Osteocyte (in vitro differentiated cells): ENCODE results near the gene EP300. TPM values are rescaled to one million over a fixed set of nuclear protein-coding genes. Genes with fewer than 3 reads are reported as not detected.

Experiments
- DNase-seq: peaks from one replicate; pipeline ENCODE4 v3.0.0; 2021; ENCODE audit warnings: mixed read lengths; ENCODE audit not compliant: unreplicated experiment; ENCODE audit errors: extremely low spot score
- H3K27ac Mint-ChIP-seq: one replicate; pipeline ENCODE4 v1.8.0; 2021; ENCODE audit warnings: mild to moderate bottlenecking, mixed read lengths; ENCODE audit not compliant: unreplicated experiment
- H3K27me3 Mint-ChIP-seq: one replicate; pipeline ENCODE4 v1.8.0; 2021; ENCODE audit warnings: mixed read lengths; ENCODE audit not compliant: unreplicated experiment
- H3K36me3 Mint-ChIP-seq: one replicate; pipeline ENCODE4 v1.8.0; 2021; ENCODE audit warnings: mixed read lengths; ENCODE audit not compliant: unreplicated experiment
- H3K4me1 Mint-ChIP-seq: one replicate; pipeline ENCODE4 v1.8.0; 2021; ENCODE audit warnings: mixed read lengths; ENCODE audit not compliant: unreplicated experiment
- H3K4me3 Mint-ChIP-seq: one replicate; pipeline ENCODE4 v1.8.0; 2021; ENCODE audit warnings: mild to moderate bottlenecking, moderate library complexity, mixed read lengths; ENCODE audit not compliant: unreplicated experiment
- H3K9me3 Mint-ChIP-seq: one replicate; pipeline ENCODE4 v1.8.0; 2021; ENCODE audit warnings: mixed read lengths; ENCODE audit not compliant: unreplicated experiment
- CTCF ChIP-seq: fragments of 200-600 bp; sonication (generic); IDR thresholded peaks from 2 replicates; pipeline ENCODE4 v1.5.0; 2021; ENCODE audit warnings: antibody characterized with exemption, mild to moderate bottlenecking, moderate library complexity
- total RNA-seq: library from RNA; stranded (reverse); gene quantifications from 2 replicates; pipeline ENCODE4 v1.2.1, GENCODE V29; 2021

EP300 gene
- total RNA-seq, 1 donor from 2014 or later = 83.4 TPM

DNA sequence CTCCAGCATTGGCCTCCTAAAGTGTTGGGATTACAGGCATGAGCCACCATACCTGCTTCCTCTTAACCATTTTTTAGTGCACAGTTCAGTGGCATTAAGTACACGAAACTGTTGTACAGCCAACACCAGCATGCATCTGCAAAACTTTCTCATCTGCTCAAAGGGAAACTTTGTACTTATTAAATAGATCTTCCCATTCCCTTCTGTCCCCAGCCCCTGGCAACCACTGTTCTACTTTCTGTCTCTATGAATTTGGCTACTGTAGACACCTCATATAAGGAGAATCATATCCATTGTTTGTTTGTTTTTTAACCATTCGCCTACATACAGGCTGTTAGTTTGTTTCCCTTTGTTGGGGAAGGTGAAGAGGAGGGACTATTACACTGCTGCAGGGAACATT, 6.5 kb upstream of the EP300 start:
- Mint-ChIP-seq H3K27me3 (peaks cover 2% of the 10 kb centered on the region), H3K4me3 (no peak overlapping the region), H3K4me1 (peaks cover 4% of the 10 kb centered on the region), H3K36me3 (no peaks in the 10 kb centered on the region), H3K27ac (no peak overlapping the region), H3K9me3 (no peaks in the 10 kb centered on the region)
- TF ChIP-seq CTCF = no peak
- no peak for DNase-seq

- TF ChIP-seq CTCF = no peak
- Mint-ChIP-seq H3K27me3 (no peaks in the 10 kb centered on the region), H3K27ac (peak overlapping the region; percentile 99), H3K36me3 (peaks cover 1% of the 10 kb centered on the region), H3K4me1 (peaks cover 34% of the 10 kb centered on the region), H3K9me3 (no peaks in the 10 kb centered on the region), H3K4me3 (peak overlapping the region; percentile 96)
- peak; percentile 100 for DNase-seq
Observed at GRCh38 chr22:41091132-41092022, 1.0 kb upstream of the EP300 start.

DNA sequence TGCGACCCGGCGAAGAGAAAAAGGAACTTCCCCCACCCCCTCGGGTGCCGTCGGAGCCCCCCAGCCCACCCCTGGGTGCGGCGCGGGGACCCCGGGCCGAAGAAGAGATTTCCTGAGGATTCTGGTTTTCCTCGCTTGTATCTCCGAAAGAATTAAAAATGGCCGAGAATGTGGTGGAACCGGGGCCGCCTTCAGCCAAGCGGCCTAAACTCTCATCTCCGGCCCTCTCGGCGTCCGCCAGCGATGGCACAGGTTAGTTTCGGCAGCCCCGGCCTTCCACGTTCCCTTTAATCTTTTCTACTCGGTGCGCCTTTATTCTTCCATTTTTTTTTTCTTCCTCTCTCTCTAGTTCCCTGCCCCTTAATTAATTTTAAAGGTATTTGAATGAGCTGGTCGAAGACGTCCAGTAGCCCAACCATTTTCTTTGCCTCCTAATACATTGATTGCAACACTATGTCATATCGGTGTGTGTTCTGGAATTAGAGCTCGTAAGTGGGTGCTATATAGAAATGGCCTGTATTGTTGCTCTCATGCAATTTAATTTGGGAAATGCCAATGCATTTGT, 537 bp downstream of the EP300 start:
- H3K27ac Mint-ChIP-seq = peak overlapping the region; percentile 95
- H3K4me1 Mint-ChIP-seq = peaks cover 46% of the 10 kb centered on the region
- H3K9me3 Mint-ChIP-seq = no peaks in the 10 kb centered on the region
- no peak for TF ChIP-seq CTCF
- H3K4me3 Mint-ChIP-seq = peak overlapping the region; percentile 97
- peaks cover 1% of the 10 kb centered on the region for H3K36me3 Mint-ChIP-seq
- DNase-seq = no peak
- no peaks in the 10 kb centered on the region for H3K27me3 Mint-ChIP-seq

DNA sequence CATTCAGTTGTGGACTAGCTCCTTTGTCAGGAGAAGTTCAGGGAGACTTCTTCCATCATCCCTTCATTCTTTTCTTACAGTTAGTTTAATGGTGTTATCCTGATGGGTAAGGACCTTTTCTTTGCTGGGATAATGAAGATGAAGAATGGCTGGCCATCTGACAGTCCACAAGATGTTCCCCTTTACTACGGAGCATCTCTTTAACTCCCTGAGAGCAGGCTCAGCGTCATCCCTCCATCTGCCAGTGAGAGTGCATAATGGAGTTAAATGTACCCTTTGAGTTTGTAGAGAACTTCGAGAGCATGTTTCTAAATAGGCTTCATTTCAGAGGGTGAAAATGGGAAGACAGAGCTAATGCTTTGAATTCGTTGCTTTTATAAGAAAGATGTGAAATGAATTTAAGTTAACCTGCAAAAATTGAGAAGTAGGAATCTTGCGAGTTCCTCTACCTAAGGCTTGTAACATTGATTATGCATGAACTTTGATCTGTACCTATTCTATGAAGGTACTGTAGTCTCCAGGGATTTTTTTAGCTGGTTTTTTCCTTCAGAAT, 1.7 kb downstream of the EP300 start:
- Mint-ChIP-seq H3K36me3 (peaks cover 2% of the 10 kb centered on the region), H3K27ac (peak overlapping the region; percentile 95), H3K9me3 (no peaks in the 10 kb centered on the region), H3K4me3 (peak overlapping the region; percentile 97), H3K4me1 (peaks cover 55% of the 10 kb centered on the region), H3K27me3 (no peaks in the 10 kb centered on the region)
- DNase-seq = no peak
- no peak for TF ChIP-seq CTCF

- peaks cover 6% of the 10 kb centered on the region for H3K36me3 Mint-ChIP-seq
- no peak for DNase-seq
- TF ChIP-seq CTCF = no peak
- no peaks in the 10 kb centered on the region for H3K27me3 Mint-ChIP-seq
- H3K27ac Mint-ChIP-seq = peak overlapping the region; percentile 28
- H3K9me3 Mint-ChIP-seq = no peaks in the 10 kb centered on the region
- H3K4me3 Mint-ChIP-seq = peak overlapping the region; percentile 97
- peaks cover 62% of the 10 kb centered on the region for H3K4me1 Mint-ChIP-seq
Observed at GRCh38 chr22:41096391-41096790, 4.0 kb downstream of the EP300 start.
